HG02981 (cell line): ENCODE measurements around the gene TEDC1.

Experiments used
- ATAC-seq: cut with Tn5 transposase; IDR thresholded peaks from one replicate; pipeline ENCODE4 v1.9.1; 2021; ENCODE audit warnings: mild to moderate bottlenecking, moderate library complexity; ENCODE audit not compliant: unreplicated experiment

Gene TEDC1

GRCh38 chr14:105495101-105495989, 4.3 kb downstream of the TEDC1 start:
- no peak for ATAC-seq

- no peak for ATAC-seq
Observed at GRCh38 chr14:105495990-105496830, 5.2 kb downstream of the TEDC1 start.

- no peak for ATAC-seq
Observed at GRCh38 chr14:105496831-105497591, 6.0 kb downstream of the TEDC1 start.

GRCh38 chr14:105497671-105498429, 6.8 kb downstream of the TEDC1 start:
- ATAC-seq: no peak

- ATAC-seq: no peak
Observed at GRCh38 chr14:105498430-105499255, 7.6 kb downstream of the TEDC1 start.

- no peak for ATAC-seq
Observed at GRCh38 chr14:105499256-105500035, 8.4 kb downstream of the TEDC1 start.

GRCh38 chr14:105500036-105500725, 9.1 kb downstream of the TEDC1 start:
- ATAC-seq: no peak

GRCh38 chr14:105500726-105501101, 9.7 kb downstream of the TEDC1 start:
- no peak for ATAC-seq

- ATAC-seq: no peak
Observed at GRCh38 chr14:105501504-105502291, 10.7 kb downstream of the TEDC1 start.

GRCh38 chr14:105502446-105503295, 11.6 kb downstream of the TEDC1 start:
- ATAC-seq: no peak

- no peak for ATAC-seq
Observed at GRCh38 chr14:105503296-105503640, 12.2 kb downstream of the TEDC1 start.

- ATAC-seq: no peak
Observed at GRCh38 chr14:105503935-105504692, 13.1 kb downstream of the TEDC1 start.

GRCh38 chr14:105505101-105505500, 14.1 kb downstream of the TEDC1 start:
- ATAC-seq: no peak

- no peak for ATAC-seq
Observed at GRCh38 chr14:105507247-105507646, 16.2 kb downstream of the TEDC1 start.

- no peak for ATAC-seq
Observed at GRCh38 chr14:105508069-105508468, 17.0 kb downstream of the TEDC1 start.

GRCh38 chr14:105508601-105509000, 17.6 kb downstream of the TEDC1 start:
- ATAC-seq: no peak
